ENCODE data around the gene OSBPL10. TPM values are rescaled to one million over a fixed set of nuclear protein-coding genes. Genes with fewer than 3 reads are reported as not detected.
"Not testable (repeated sequence)": the region's sequence is repeated elsewhere in the genome, so short reads cannot be mapped to it uniquely, and the experiment has no call there.

Gene OSBPL10
- total RNA-seq = 5.8 TPM
- long read RNA-seq, full-length matches to known transcripts = 3 of 6 reads
- long read RNA-seq, partial matches to known transcripts = 0 of 6 reads
- long read RNA-seq, other reads (novel, unspliced or antisense) = 3 of 6 reads

- intact Hi-C loops (cut with DNase I) = loop anchor here (2.0 kb wide), 1 partner anchor 21 kb away; no protein-coding TSS in a partner anchor
- DNase-seq (ENCODE audit: low spot score) = peak; percentile 94
Measured at GRCh38 chr3:31981206-31982181, at the start of gene OSBPL10, which contains the start of gene ZNF860. Gene OSBPL10, minus strand, starts transcription at chr3:31981262. Its CDS starts 83 bp downstream, at chr3:31981179. Gene ZNF860, plus strand, starts transcription at chr3:31981750. Its CDS starts 7,330 bp downstream, at chr3:31989080.

GRCh38 chr3:32026593-32026992 is 45.5 kb upstream of the OSBPL10 start:
- intact Hi-C loops (cut with DNase I) = no loop called here
- DNase-seq (ENCODE audit: low spot score) = no peak

DNA sequence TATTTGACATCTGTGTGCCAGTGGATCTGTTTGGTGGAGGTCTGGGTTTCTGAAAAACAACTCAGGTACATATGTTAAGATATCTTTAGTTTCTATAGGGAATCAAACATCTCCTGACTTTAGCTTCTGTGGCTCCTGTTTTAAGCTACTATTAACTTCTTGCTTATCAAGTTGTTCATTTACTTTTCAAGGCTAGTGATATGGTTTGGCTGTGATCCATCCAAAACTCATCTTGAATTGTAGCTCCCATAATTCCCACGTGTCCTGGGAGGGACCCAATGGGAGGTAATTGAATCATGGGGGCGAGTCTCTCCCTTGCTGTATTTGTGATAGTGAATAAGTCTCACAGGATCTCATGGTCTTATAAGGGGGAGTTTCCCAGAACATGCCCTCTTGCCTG is 41.9 kb upstream of the OSBPL10 start:
- DNase-seq (ENCODE audit: low spot score) = no peak
- intact Hi-C loops (cut with DNase I) = no loop called here

- intact Hi-C loops (cut with DNase I) = no loop called here
Measured at GRCh38 chr3:32021748-32022147, 40.7 kb upstream of the OSBPL10 start.

DNA sequence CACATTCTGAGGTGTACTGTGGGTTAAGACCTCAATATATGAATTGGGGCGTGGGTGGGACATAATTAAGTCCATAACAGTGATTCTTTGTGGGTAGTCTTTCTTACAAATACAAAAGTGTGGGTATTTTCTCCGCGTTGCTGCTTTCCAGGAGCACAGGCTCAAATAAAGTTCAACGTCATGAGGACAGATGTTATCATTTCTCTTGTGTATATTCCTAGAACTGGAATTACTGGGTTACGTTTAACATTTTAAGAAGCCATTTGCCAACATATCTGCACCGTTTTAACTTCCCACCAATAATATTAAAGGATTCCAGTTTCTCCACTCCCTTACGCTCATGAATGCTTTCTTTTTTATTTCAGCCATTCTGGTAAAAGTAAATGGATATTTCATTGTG is 40.1 kb upstream of the OSBPL10 start:
- DNase-seq (ENCODE audit: low spot score) = no peak
- intact Hi-C loops (cut with DNase I) = no loop called here

More at GRCh38 chr3:32021748-32022147, 40.7 kb upstream of the OSBPL10 start:
- DNase-seq (ENCODE audit: low spot score) = no peak

DNA sequence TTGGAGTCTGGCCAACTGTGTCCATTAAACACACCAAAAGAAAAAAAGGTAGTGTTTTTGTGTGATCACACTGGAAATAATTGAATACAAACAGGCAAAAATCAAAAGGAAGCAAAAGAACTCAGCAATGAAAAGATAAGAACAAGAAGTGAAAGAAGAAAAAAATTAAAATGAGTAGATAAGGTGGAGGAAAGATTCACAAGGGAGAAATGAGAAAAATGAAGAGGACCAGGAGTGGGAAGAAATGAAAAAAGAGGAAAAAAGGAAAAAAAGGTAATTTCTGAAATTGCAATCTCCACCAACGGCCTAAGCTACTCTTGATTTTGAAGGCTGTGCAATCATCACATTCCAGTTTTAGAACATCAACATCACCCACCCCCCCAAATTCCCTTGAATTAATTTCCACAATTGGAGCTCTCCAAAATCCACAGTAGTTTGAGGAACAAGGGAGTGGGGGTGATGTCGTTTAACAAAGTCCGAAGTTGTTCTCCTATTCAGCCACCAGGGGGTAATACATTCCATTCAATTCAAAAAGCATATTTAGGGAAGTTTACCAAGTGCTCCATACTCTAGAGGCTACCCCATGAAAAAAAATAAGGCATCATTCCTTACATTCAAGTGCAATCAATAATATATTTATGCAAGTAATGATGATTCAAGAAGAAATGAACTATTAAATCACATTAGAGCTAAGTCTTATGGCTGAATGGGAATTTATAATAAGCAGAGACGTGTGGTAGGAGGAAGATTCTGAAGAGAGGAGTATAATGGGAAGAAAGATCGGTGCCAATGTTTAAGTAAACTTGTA is 37.9 kb upstream of the OSBPL10 start:
- intact Hi-C loops (cut with DNase I) = no loop called here
- DNase-seq (ENCODE audit: low spot score) = no peak

GRCh38 chr3:32017286-32017685 is 36.2 kb upstream of the OSBPL10 start:
- intact Hi-C loops (cut with DNase I) = no loop called here
- no peak for DNase-seq (ENCODE audit: low spot score)

- DNase-seq (ENCODE audit: low spot score); intact Hi-C loops (cut with DNase I): not testable (repeated sequence)
Measured at GRCh38 chr3:32015638-32016037, 34.6 kb upstream of the OSBPL10 start.

- DNase-seq (ENCODE audit: low spot score); intact Hi-C loops (cut with DNase I): not testable (repeated sequence)
Measured at GRCh38 chr3:32010699-32011098, 29.6 kb upstream of the OSBPL10 start.

DNA sequence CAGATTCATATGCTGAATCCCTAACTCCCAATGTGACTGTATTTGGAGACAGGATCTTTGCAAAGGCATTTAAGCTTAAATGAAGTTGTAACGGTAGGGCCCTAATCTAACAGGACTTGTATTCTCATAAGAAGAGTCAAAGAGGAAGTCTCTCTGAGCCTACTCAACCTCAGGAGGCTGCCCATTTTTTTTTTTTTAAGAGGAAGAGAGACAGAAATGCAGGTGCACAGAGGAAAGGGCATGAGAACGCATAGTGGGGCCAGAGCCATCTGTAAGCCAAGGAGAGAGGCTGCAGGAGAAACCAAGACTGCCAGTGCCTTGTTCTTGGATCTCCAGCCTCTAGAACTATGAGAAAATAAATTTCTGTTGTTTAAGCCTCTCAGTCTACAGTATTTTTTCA is 28.9 kb upstream of the OSBPL10 start:
- intact Hi-C loops (cut with DNase I) = no loop called here
- no peak for DNase-seq (ENCODE audit: low spot score)

- intact Hi-C loops (cut with DNase I) = no loop called here
- no peak for DNase-seq (ENCODE audit: low spot score)
Measured at GRCh38 chr3:32009101-32009500, 28.0 kb upstream of the OSBPL10 start.

DNA sequence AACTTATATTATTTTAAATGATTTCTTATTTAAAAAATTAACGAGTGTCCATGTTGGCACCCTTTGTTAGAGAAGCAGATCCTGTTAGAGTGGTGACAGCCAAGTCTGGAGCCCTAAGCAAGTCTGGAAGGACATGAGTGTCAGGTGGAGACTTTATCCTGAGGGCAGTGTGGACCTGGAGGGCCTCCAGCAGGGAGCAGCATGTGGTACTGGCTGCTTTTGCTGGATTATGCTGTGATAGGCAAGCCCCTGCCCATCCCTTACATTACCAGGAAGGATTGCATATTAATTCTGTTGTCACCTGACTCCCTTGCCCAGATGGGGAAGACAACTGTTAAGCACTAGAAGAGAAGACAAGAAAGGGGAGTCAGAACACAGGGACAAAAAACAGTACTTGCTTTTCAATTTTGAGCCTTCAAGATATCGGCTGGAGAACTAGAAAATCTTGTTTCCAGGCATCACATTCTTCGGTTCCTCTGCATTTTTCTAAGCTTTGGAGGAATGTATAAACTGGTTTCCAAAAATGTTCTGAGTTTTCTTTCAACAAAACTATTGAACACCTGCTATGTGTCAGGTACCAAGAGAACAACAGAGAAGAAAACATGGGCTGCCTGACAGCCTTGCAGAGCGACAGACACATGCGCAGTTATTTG is 23.2 kb upstream of the OSBPL10 start:
- DNase-seq (ENCODE audit: low spot score) = no peak
- intact Hi-C loops (cut with DNase I) = no loop called here

DNA sequence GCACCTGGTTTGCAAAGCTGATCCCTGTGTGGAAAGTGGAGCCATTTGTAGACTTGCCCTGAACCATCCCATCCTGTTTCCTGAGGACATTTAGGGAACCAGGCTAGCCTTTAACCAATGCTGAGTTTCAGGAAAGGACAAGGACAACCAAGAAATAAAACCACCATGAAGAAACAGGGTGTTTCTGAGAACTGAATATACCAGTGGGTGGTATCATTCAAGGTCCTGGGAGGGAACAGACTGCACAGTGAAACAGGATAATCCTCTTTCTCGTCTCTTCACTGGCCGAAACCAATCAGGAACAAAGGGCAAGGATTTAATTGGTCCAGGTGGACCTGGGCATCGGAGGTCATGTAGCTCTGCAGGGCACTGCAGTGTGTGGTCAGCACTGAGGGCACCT is 22.3 kb upstream of the OSBPL10 start:
- no peak for DNase-seq (ENCODE audit: low spot score)
- intact Hi-C loops (cut with DNase I) = no loop called here

- intact Hi-C loops (cut with DNase I) = no loop called here
- DNase-seq (ENCODE audit: low spot score) = no peak
Measured at GRCh38 chr3:32002561-32003368, 21.7 kb upstream of the OSBPL10 start.

DNA sequence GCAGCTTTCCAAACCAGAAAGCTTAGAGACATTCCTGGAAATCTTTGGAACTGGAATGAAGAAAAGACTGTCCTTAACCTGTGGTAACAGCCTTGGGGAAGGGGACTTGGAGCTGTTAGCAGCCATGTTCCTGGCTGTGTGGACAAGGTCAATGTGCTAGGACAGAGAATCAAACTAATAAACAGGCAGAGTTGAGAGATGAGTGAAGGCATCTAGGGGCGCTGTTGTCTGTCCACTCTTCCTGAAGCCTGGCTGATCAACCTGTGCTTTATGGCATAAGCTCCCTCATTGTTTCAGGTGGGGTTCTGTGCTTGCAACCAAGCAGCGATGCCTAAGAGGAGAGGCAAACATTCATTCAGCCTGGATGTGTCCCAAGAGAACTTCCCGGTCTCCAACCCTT is 19.8 kb upstream of the OSBPL10 start:
- DNase-seq (ENCODE audit: low spot score) = no peak
- intact Hi-C loops (cut with DNase I) = no loop called here

GRCh38 chr3:31999907-32000439 is 18.9 kb upstream of the OSBPL10 start:
- no peak for DNase-seq (ENCODE audit: low spot score)
- intact Hi-C loops (cut with DNase I) = no loop called here

DNA sequence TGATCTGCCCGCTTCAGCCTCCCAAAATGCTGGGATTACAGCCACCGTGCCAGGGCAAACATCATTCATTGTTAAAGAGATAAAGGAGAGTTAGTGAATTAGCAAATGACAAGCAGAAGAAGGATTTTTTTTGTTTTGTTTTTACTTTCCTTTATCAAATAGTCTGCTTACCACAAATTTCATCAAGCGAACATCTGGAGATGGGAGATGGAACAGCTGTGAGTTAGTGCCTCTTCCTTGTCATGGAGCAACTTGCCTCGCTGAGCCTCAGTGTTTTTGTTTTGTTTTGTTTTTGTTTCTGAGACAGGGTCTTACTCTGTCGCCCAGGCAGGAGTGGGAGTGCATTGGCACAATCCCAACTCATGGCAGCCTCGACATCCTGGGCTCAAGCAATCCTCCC is 16.4 kb upstream of the OSBPL10 start:
- no peak for DNase-seq (ENCODE audit: low spot score)

DNA sequence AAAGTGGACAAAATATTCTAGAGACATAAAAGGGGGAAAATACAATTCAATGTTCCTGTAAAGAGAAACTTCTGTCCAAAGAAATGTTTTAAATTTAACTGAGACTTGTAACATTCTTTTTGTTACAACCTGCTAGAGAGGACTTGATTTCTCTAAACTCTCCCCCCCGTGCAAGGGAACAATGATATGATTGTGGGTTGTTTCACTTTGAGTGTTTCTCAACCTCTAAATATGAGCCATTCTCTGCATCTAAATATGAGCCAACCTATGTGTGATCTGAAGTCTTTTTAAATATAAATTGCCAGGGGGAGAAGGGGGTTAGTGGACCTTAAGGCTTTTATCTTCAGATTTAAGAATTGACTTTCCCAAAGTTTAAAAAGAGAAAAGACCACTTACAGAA is 15.1 kb upstream of the OSBPL10 start:
- intact Hi-C loops (cut with DNase I) = no loop called here
- no peak for DNase-seq (ENCODE audit: low spot score)

More for the DNA sequence above, 16.4 kb upstream of the OSBPL10 start:
- intact Hi-C loops (cut with DNase I) = no loop called here

Measured in cardiac septum (tissue), 1 donor.